ENCODE measurements around the gene DIABLO.

DNA sequence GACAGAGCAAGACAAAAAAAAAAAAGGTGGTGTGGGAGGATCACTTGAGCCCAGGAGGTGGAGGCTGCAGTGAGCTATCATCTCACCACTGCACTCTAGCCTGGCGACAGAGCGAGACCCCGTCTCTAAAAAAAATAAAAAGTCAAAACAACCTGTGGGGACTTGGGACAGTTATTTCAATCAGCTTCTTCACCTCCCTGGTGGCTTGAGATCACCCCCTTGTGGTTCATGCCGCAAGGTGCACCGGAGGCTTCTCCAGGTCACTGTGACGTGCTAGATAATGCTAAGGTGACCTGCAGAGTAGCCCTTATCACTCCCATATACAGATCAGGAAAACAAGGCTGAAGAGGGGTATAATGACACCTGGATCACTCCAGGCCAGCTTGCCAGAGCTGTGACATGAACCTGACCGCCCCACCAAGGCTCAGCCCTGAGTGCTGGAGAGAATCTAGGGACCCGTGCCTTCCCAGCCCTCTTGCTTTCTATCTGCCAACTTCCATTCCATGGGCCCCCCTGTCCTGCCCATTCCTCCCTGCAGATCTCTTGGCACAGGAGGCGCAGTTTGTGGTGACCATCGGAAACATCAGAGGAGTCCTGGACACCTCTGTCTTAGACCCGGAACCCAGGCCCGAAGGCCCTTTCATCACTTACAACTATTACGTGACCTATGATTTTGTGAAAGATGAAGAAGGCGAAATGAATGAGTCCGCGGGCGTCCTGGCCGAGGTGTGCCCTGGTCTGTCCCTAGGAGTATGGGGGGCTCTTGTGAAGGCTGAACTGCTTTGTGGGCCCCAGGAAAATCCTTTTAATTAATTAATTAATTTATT is 34.8 kb downstream of the DIABLO start:
- peak; percentile 32 to 89 (median 82) for TF ChIP-seq CTCF (IDR thresholded peaks at IDR 0.05)
- TF ChIP-seq POLR2A (IDR thresholded peaks at IDR 0.05): no peak

Data from Peyer's patch (tissue), 4 donors.